ENCODE data around the gene KRT17. TPM values are rescaled to one million over a fixed set of nuclear protein-coding genes. Genes with fewer than 3 reads are reported as not detected.

Gene KRT17
- total RNA-seq, 1 experiment from 2014 or later = 1.5 TPM

DNA sequence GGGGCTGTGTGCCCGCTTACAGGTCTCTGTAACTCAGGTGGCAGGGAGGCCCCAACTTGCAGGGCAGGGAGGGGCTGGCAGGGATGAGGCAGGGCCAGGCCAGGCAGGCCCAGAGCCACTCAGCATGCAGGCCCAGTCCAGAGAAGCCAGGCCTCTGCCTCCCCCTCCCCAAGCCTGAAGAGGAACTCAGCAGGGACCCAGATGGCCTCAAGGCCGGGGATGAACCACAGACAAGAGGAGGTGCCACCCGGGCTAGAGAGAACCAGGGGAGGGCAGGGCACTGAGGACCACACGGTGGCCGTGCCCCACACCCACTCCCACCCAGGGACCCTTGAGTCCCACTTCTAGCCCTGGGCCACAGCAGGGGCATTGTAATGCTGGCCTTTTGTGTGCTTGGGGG lies 34.5 kb upstream of the KRT17 start (continued):
- TF ChIP-seq, protein P1, sequence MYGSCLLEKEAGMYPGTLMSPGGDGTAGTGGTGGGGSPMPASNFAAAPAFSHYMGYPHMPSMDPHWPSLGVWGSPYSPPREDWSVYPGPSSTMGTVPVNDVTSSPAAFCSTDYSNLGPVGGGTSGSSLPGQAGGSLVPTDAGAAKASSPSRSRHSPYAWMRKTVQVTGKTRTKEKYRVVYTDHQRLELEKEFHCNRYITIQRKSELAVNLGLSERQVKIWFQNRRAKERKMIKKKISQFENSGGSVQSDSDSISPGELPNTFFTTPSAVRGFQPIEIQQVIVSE (CRISPR knock-in tag; IDR thresholded peaks at IDR 0.05; ENCODE audit: borderline replicate concordance) = no peak
- TF ChIP-seq GABPB1 (CRISPR knock-in tag; IDR thresholded peaks at IDR 0.05) (no peak), TCF7 (CRISPR knock-in tag; IDR thresholded peaks at IDR 0.05; ENCODE audit: low read depth) (no peak), ESRRA (CRISPR knock-in tag; IDR thresholded peaks at IDR 0.05; ENCODE audit: borderline replicate concordance) (no peak), HMGA2 (CRISPR knock-in tag; IDR thresholded peaks at IDR 0.05) (no peak)
- TF ChIP-seq, protein P2, sequence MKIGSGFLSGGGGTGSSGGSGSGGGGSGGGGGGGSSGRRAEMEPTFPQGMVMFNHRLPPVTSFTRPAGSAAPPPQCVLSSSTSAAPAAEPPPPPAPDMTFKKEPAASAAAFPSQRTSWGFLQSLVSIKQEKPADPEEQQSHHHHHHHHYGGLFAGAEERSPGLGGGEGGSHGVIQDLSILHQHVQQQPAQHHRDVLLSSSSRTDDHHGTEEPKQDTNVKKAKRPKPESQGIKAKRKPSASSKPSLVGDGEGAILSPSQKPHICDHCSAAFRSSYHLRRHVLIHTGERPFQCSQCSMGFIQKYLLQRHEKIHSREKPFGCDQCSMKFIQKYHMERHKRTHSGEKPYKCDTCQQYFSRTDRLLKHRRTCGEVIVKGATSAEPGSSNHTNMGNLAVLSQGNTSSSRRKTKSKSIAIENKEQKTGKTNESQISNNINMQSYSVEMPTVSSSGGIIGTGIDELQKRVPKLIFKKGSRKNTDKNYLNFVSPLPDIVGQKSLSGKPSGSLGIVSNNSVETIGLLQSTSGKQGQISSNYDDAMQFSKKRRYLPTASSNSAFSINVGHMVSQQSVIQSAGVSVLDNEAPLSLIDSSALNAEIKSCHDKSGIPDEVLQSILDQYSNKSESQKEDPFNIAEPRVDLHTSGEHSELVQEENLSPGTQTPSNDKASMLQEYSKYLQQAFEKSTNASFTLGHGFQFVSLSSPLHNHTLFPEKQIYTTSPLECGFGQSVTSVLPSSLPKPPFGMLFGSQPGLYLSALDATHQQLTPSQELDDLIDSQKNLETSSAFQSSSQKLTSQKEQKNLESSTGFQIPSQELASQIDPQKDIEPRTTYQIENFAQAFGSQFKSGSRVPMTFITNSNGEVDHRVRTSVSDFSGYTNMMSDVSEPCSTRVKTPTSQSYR (CRISPR knock-in tag; IDR thresholded peaks at IDR 0.05) = no peak
- TF ChIP-seq, protein P3, sequence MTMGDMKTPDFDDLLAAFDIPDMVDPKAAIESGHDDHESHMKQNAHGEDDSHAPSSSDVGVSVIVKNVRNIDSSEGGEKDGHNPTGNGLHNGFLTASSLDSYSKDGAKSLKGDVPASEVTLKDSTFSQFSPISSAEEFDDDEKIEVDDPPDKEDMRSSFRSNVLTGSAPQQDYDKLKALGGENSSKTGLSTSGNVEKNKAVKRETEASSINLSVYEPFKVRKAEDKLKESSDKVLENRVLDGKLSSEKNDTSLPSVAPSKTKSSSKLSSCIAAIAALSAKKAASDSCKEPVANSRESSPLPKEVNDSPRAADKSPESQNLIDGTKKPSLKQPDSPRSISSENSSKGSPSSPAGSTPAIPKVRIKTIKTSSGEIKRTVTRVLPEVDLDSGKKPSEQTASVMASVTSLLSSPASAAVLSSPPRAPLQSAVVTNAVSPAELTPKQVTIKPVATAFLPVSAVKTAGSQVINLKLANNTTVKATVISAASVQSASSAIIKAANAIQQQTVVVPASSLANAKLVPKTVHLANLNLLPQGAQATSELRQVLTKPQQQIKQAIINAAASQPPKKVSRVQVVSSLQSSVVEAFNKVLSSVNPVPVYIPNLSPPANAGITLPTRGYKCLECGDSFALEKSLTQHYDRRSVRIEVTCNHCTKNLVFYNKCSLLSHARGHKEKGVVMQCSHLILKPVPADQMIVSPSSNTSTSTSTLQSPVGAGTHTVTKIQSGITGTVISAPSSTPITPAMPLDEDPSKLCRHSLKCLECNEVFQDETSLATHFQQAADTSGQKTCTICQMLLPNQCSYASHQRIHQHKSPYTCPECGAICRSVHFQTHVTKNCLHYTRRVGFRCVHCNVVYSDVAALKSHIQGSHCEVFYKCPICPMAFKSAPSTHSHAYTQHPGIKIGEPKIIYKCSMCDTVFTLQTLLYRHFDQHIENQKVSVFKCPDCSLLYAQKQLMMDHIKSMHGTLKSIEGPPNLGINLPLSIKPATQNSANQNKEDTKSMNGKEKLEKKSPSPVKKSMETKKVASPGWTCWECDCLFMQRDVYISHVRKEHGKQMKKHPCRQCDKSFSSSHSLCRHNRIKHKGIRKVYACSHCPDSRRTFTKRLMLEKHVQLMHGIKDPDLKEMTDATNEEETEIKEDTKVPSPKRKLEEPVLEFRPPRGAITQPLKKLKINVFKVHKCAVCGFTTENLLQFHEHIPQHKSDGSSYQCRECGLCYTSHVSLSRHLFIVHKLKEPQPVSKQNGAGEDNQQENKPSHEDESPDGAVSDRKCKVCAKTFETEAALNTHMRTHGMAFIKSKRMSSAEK (CRISPR knock-in tag; IDR thresholded peaks at IDR 0.05; ENCODE audit: borderline replicate concordance) = no peak

DNA sequence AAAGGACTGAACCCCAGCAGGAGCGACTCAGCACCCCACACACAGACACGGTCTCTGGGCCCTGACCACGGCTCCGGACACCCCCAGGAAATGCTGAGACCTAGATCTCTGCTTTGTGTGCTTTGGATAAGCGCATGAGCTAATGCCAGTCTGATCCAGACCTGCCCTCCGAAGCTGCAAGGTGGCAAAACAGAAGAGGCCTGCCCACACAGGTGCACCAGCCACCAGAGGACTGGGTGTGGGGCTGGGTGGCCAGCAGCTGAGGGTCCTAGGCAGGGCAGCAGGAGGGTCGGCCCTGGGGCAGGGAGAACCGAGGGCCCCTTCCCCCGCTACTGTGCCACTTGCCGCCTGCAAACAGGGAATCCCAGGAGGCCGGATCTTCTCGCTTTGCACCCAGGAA lies 33.6 kb upstream of the KRT17 start:
- H3K4me3 Mint-ChIP-seq = no peak overlapping the region
- H3K9me3 Mint-ChIP-seq = no peaks in the 10 kb centered on the region
- no peak for DNase-seq (ENCODE audit: low spot score)
- H3K4me1 Mint-ChIP-seq = peaks cover 11% of the 10 kb centered on the region
- H3K27ac Mint-ChIP-seq = no peak overlapping the region
- H3K36me3 Mint-ChIP-seq = no peaks in the 10 kb centered on the region
- ChIA-PET POLR2A (no interaction called here), CTCF (interaction anchor here (0.6 to 1.6 kb wide), 5 partner anchors 9 to 109 kb away, joined by 3 to 16 read pairs (median 5); no protein-coding TSS in a partner anchor)
- H3K27me3 Mint-ChIP-seq (ENCODE audit: low read depth) = peaks cover 3% of the 10 kb centered on the region
- ATAC-seq = no peak
- TF ChIP-seq, protein P4, sequence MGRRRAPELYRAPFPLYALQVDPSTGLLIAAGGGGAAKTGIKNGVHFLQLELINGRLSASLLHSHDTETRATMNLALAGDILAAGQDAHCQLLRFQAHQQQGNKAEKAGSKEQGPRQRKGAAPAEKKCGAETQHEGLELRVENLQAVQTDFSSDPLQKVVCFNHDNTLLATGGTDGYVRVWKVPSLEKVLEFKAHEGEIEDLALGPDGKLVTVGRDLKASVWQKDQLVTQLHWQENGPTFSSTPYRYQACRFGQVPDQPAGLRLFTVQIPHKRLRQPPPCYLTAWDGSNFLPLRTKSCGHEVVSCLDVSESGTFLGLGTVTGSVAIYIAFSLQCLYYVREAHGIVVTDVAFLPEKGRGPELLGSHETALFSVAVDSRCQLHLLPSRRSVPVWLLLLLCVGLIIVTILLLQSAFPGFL (CRISPR knock-in tag; IDR thresholded peaks at IDR 0.05; ENCODE audit: borderline replicate concordance) = no peak
- TF ChIP-seq HMGA2 (CRISPR knock-in tag; IDR thresholded peaks at IDR 0.05) (no peak), RELA (CRISPR knock-in tag; IDR thresholded peaks at IDR 0.05; ENCODE audit: borderline replicate concordance) (no peak), FOXP1 (CRISPR knock-in tag; IDR thresholded peaks at IDR 0.05; ENCODE audit: borderline replicate concordance) (no peak), ZNF219 (CRISPR knock-in tag; IDR thresholded peaks at IDR 0.05; ENCODE audit: borderline replicate concordance) (no peak), MYBL2 (CRISPR knock-in tag; IDR thresholded peaks at IDR 0.05) (no peak), FOXK1 (CRISPR knock-in tag; IDR thresholded peaks at IDR 0.05) (no peak), TEAD1 (CRISPR knock-in tag; IDR thresholded peaks at IDR 0.05) (no peak), GABPB1 (CRISPR knock-in tag; IDR thresholded peaks at IDR 0.05) (no peak), TEAD4 (CRISPR knock-in tag; IDR thresholded peaks at IDR 0.05) (no peak), ZNF416 (CRISPR knock-in tag; IDR thresholded peaks at IDR 0.05) (no peak)
- TF ChIP-seq, protein P5, sequence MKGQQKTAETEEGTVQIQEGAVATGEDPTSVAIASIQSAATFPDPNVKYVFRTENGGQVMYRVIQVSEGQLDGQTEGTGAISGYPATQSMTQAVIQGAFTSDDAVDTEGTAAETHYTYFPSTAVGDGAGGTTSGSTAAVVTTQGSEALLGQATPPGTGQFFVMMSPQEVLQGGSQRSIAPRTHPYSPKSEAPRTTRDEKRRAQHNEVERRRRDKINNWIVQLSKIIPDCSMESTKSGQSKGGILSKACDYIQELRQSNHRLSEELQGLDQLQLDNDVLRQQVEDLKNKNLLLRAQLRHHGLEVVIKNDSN (CRISPR knock-in tag; IDR thresholded peaks at IDR 0.05) = no peak
- TF ChIP-seq, protein P6, sequence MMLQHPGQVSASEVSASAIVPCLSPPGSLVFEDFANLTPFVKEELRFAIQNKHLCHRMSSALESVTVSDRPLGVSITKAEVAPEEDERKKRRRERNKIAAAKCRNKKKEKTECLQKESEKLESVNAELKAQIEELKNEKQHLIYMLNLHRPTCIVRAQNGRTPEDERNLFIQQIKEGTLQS (CRISPR knock-in tag; conservative IDR thresholded peaks at IDR 0.05) = no peak
- TF ChIP-seq, protein P7, sequence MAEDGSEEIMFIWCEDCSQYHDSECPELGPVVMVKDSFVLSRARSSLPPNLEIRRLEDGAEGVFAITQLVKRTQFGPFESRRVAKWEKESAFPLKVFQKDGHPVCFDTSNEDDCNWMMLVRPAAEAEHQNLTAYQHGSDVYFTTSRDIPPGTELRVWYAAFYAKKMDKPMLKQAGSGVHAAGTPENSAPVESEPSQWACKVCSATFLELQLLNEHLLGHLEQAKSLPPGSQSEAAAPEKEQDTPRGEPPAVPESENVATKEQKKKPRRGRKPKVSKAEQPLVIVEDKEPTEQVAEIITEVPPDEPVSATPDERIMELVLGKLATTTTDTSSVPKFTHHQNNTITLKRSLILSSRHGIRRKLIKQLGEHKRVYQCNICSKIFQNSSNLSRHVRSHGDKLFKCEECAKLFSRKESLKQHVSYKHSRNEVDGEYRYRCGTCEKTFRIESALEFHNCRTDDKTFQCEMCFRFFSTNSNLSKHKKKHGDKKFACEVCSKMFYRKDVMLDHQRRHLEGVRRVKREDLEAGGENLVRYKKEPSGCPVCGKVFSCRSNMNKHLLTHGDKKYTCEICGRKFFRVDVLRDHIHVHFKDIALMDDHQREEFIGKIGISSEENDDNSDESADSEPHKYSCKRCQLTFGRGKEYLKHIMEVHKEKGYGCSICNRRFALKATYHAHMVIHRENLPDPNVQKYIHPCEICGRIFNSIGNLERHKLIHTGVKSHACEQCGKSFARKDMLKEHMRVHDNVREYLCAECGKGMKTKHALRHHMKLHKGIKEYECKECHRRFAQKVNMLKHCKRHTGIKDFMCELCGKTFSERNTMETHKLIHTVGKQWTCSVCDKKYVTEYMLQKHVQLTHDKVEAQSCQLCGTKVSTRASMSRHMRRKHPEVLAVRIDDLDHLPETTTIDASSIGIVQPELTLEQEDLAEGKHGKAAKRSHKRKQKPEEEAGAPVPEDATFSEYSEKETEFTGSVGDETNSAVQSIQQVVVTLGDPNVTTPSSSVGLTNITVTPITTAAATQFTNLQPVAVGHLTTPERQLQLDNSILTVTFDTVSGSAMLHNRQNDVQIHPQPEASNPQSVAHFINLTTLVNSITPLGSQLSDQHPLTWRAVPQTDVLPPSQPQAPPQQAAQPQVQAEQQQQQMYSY (CRISPR knock-in tag; IDR thresholded peaks at IDR 0.05) = no peak
- TF ChIP-seq, protein P8, sequence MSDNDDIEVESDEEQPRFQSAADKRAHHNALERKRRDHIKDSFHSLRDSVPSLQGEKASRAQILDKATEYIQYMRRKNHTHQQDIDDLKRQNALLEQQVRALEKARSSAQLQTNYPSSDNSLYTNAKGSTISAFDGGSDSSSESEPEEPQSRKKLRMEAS (CRISPR knock-in tag; IDR thresholded peaks at IDR 0.05) = no peak

Data from WTC11 (cell line).